Measurements from ENCODE around the gene ZNF134. TPM values are rescaled to one million over a fixed set of nuclear protein-coding genes. Genes with fewer than 3 reads are reported as not detected.

ZNF134 gene
- total and polyA plus RNA-seq, 2 experiments from 2014 or later, result 14.6 to 79.6 TPM

GRCh38 chr19:57587529-57587928, 26.5 kb upstream of the ZNF134 start:
- Histone ChIP-seq H2AFZ (no peak overlapping the region), H3K36me3 (ENCODE audit: insufficient read depth) (peaks cover 44% of the 10 kb centered on the region), H3K4me3 (no peak overlapping the region), H3K4me1 (ENCODE audit: insufficient read depth) (peaks cover 11% of the 10 kb centered on the region), H3K9me2 (ENCODE audit: insufficient read depth) (peaks cover 8% of the 10 kb centered on the region; the same call in 1 of the 2 replicates), H3K79me2 (replicated peaks; ENCODE audit: insufficient read depth) (peaks cover 50% of the 10 kb centered on the region), H3K27me3 (ENCODE audit: insufficient read depth) (no peaks in the 10 kb centered on the region), H3K27ac (ENCODE audit: low read depth) (no peak overlapping the region), H3K4me2 (no peak overlapping the region), H4K20me1 (replicated peaks; ENCODE audit: insufficient read depth) (peaks cover 12% of the 10 kb centered on the region), H3F3A (replicated peaks; ENCODE audit: low read depth) (0 out of 2 replicates have a peak, but pooled peaks cover 6% of the 10 kb centered on the region)
- no peak for ATAC-seq
- TF ChIP-seq CREB1 (CRISPR knock-in tag; IDR thresholded peaks at IDR 0.05; ENCODE audit: low read depth), result no peak
- H3K4me3 Mint-ChIP-seq, result no peak overlapping the region
- DNase-seq (ENCODE audit: low spot score), result no peak
- peaks cover 91% of the 10 kb centered on the region for H3K36me3 Mint-ChIP-seq (ENCODE audit: low read depth)
- peaks cover 95% of the 10 kb centered on the region for H3K9me3 Mint-ChIP-seq
- H3K4me1 Mint-ChIP-seq, result peaks cover 7% of the 10 kb centered on the region
- no peak overlapping the region for H3K27ac Mint-ChIP-seq
- peaks cover 11% of the 10 kb centered on the region for H3K27me3 Mint-ChIP-seq (ENCODE audit: insufficient read depth, low read depth, poor library complexity)

GRCh38 chr19:57599377-57599760, 14.7 kb upstream of the ZNF134 start:
- TF ChIP-seq ZNF114 (CRISPR knock-in tag; IDR thresholded peaks at IDR 0.05), result no peak
- TF ChIP-seq REST (IDR thresholded peaks at IDR 0.05; ENCODE audit: unreplicated experiment), result no peak
- no peak for TF ChIP-seq STAT1 (IDR thresholded peaks at IDR 0.05; ENCODE audit: unreplicated experiment)

GRCh38 chr19:57599761-57600383, 14.2 kb upstream of the ZNF134 start, which contains the start of gene ZNF530:
Gene ZNF530 (plus strand): TSS chr19:57599885. CDS start chr19:57604346, 4,461 bp downstream.
- peak; percentile 63 for TF ChIP-seq POLR2AphosphoS5 (IDR thresholded peaks at IDR 0.05; ENCODE audit: low read depth)
- TF ChIP-seq EZH2phosphoT487 (IDR thresholded peaks at IDR 0.05; ENCODE audit: unreplicated experiment), result no peak
- peak; percentile 50; the same call in 1 of the 2 replicates for TF ChIP-seq CREB1 (CRISPR knock-in tag; IDR thresholded peaks at IDR 0.05; ENCODE audit: low read depth)
- TF ChIP-seq ETS1 (IDR thresholded peaks at IDR 0.05), result peak; percentile 91
- 0 out of 2 replicates have a peak, but pooled peaks have one; percentile 4 for TF ChIP-seq NANOG (IDR thresholded peaks at IDR 0.05; ENCODE audit: borderline replicate concordance)
- H3K4me3 ChIP-seq, result peak within 1 kb of the TSS; percentile 96
- H3K79me2 ChIP-seq (replicated peaks; ENCODE audit: insufficient read depth), result peaks cover 16% of the 10 kb centered on the region; the same call in 1 of the 2 replicates
- peak within 1 kb of the TSS; percentile 94 for H3K4me2 ChIP-seq
- H4K20me1 ChIP-seq (replicated peaks; ENCODE audit: insufficient read depth), result no peaks in the 10 kb centered on the region
- H3F3A ChIP-seq (replicated peaks; ENCODE audit: low read depth), result no peaks in the 10 kb centered on the region
- peaks cover 5% of the 10 kb centered on the region for H3K27me3 Mint-ChIP-seq (ENCODE audit: insufficient read depth, low read depth, poor library complexity)
- H2AFZ ChIP-seq, result peak within 1 kb of the TSS; percentile 99
- H3K4me3 Mint-ChIP-seq, result peak within 1 kb of the TSS; percentile 82
- no peaks in the 10 kb centered on the region for H3K27me3 ChIP-seq (ENCODE audit: insufficient read depth)
- H3K4me1 ChIP-seq (ENCODE audit: insufficient read depth), result no peaks in the 10 kb centered on the region
- ATAC-seq (peak; percentile 100), DNase-seq (ENCODE audit: low spot score) (peak; percentile 97)
- H3K4me1 Mint-ChIP-seq, result peaks cover 3% of the 10 kb centered on the region; the same call in 2 of the 3 replicates
- H3K36me3 Mint-ChIP-seq (ENCODE audit: low read depth), result peaks cover 31% of the 10 kb centered on the region
- 0 out of 2 replicates have a peak, but pooled peaks cover 6% of the 10 kb centered on the region for H3K9me2 ChIP-seq (ENCODE audit: insufficient read depth)
- no peaks in the 10 kb centered on the region for H3K36me3 ChIP-seq (ENCODE audit: insufficient read depth)
- H3K9me3 Mint-ChIP-seq, result peaks cover 3% of the 10 kb centered on the region; the same call in 2 of the 3 replicates
- no peak within 1 kb of the TSS for H3K27ac ChIP-seq (ENCODE audit: low read depth)
- no peak within 1 kb of the TSS for H3K27ac Mint-ChIP-seq

More at GRCh38 chr19:57599377-57599760, 14.7 kb upstream of the ZNF134 start:
- H3K4me1 ChIP-seq (ENCODE audit: insufficient read depth), result no peaks in the 10 kb centered on the region
- peak overlapping the region; percentile 82 for H3K4me3 Mint-ChIP-seq
- peak overlapping the region; percentile 97 for H2AFZ ChIP-seq
- peak overlapping the region; percentile 96 for H3K4me3 ChIP-seq
- 0 out of 2 replicates have a peak, but pooled peaks cover 6% of the 10 kb centered on the region for H3K9me2 ChIP-seq (ENCODE audit: insufficient read depth)
- H3K27ac Mint-ChIP-seq, result no peak overlapping the region
- ATAC-seq (no peak), DNase-seq (ENCODE audit: low spot score) (no peak)
- H3K27me3 ChIP-seq (ENCODE audit: insufficient read depth), result no peaks in the 10 kb centered on the region
- no peaks in the 10 kb centered on the region for H3F3A ChIP-seq (replicated peaks; ENCODE audit: low read depth)
- peaks cover 16% of the 10 kb centered on the region; the same call in 1 of the 2 replicates for H3K79me2 ChIP-seq (replicated peaks; ENCODE audit: insufficient read depth)
- H3K27me3 Mint-ChIP-seq (ENCODE audit: insufficient read depth, low read depth, poor library complexity), result peaks cover 5% of the 10 kb centered on the region
- H3K36me3 ChIP-seq (ENCODE audit: insufficient read depth), result no peaks in the 10 kb centered on the region
- H3K4me2 ChIP-seq, result peak overlapping the region; percentile 70
- H3K9me3 Mint-ChIP-seq, result peaks cover 3% of the 10 kb centered on the region; the same call in 2 of the 3 replicates
- peaks cover 3% of the 10 kb centered on the region; the same call in 2 of the 3 replicates for H3K4me1 Mint-ChIP-seq
- no peaks in the 10 kb centered on the region for H4K20me1 ChIP-seq (replicated peaks; ENCODE audit: insufficient read depth)
- H3K27ac ChIP-seq (ENCODE audit: low read depth), result no peak overlapping the region
- H3K36me3 Mint-ChIP-seq (ENCODE audit: low read depth), result peaks cover 27% of the 10 kb centered on the region
